ENCODE results near the gene PANK2. TPM values are rescaled to one million over a fixed set of nuclear protein-coding genes. Genes with fewer than 3 reads are reported as not detected.
A peak's percentile ranks its signal among the peaks of the same experiment; 100 is the strongest.
"Not testable (repeated sequence)": the region's sequence is repeated elsewhere in the genome, so short reads cannot be mapped to it uniquely, and the experiment has no call there.

PANK2 gene
- total RNA-seq, 2 donors from 2014 or later = 27.0 to 31.5 TPM

- intact Hi-C loops (cut with DNase I) = no loop called here
- no peak for DNase-seq (ENCODE audit: low spot score)
Observed at GRCh38 chr20:3866464-3866863, 22.7 kb upstream of the PANK2 start.

GRCh38 chr20:3867802-3868201, 21.4 kb upstream of the PANK2 start:
- intact Hi-C loops (cut with DNase I) = no loop called here

GRCh38 chr20:3869839-3870634, 19.1 kb upstream of the PANK2 start:
- DNase-seq (ENCODE audit: low spot score) = no peak
- intact Hi-C loops (cut with DNase I) = no loop called here

More at GRCh38 chr20:3867802-3868201, 21.4 kb upstream of the PANK2 start:
- no peak for DNase-seq (ENCODE audit: low spot score)

GRCh38 chr20:3871550-3872265, 17.5 kb upstream of the PANK2 start:
- intact Hi-C loops (cut with DNase I) = no loop called here

GRCh38 chr20:3873507-3873906, 15.7 kb upstream of the PANK2 start:
- no peak for DNase-seq (ENCODE audit: low spot score)
- intact Hi-C loops (cut with DNase I) = no loop called here

More at GRCh38 chr20:3871550-3872265, 17.5 kb upstream of the PANK2 start:
- DNase-seq (ENCODE audit: low spot score) = no peak

- intact Hi-C loops (cut with DNase I) = no loop called here
- DNase-seq (ENCODE audit: low spot score) = no peak
Observed at GRCh38 chr20:3874194-3874844, 14.9 kb upstream of the PANK2 start.

- no peak for DNase-seq (ENCODE audit: low spot score)
- intact Hi-C loops (cut with DNase I) = no loop called here
Observed at GRCh38 chr20:3875378-3875974, 13.7 kb upstream of the PANK2 start.

- intact Hi-C loops (cut with DNase I) = no loop called here
- DNase-seq (ENCODE audit: low spot score) = no peak
Observed at GRCh38 chr20:3876000-3876399, 13.2 kb upstream of the PANK2 start.

GRCh38 chr20:3876676-3877075, 12.5 kb upstream of the PANK2 start:
- intact Hi-C loops (cut with DNase I) = no loop called here
- no peak for DNase-seq (ENCODE audit: low spot score)

GRCh38 chr20:3878921-3879274, 10.3 kb upstream of the PANK2 start:
- intact Hi-C loops (cut with DNase I); DNase-seq (ENCODE audit: low spot score): not testable (repeated sequence)

GRCh38 chr20:3885715-3886114, 3.5 kb upstream of the PANK2 start:
- peak; percentile 14 for DNase-seq (ENCODE audit: low spot score)
- intact Hi-C loops (cut with DNase I) = no loop called here

- intact Hi-C loops (cut with DNase I) = no loop called here
- DNase-seq (ENCODE audit: low spot score) = peak; percentile 78
Observed at GRCh38 chr20:3887876-3888620, 1.1 kb upstream of the PANK2 start.

- intact Hi-C loops (cut with DNase I) = no loop called here
- peak; percentile 88 for DNase-seq (ENCODE audit: low spot score)
Observed at GRCh38 chr20:3889489-3890397, 556 bp downstream of the PANK2 start.

GRCh38 chr20:3890398-3890751, 1.2 kb downstream of the PANK2 start:
- peak; percentile 24 for DNase-seq (ENCODE audit: low spot score)
- intact Hi-C loops (cut with DNase I) = no loop called here

- intact Hi-C loops (cut with DNase I) = no loop called here
- peak; percentile 16 for DNase-seq (ENCODE audit: low spot score)
Observed at GRCh38 chr20:3890999-3891929, 2.1 kb downstream of the PANK2 start.

GRCh38 chr20:3894796-3895195, 5.6 kb downstream of the PANK2 start:
- intact Hi-C loops (cut with DNase I) = no loop called here

GRCh38 chr20:3896302-3896701, 7.1 kb downstream of the PANK2 start:
- intact Hi-C loops (cut with DNase I) = no loop called here
- no peak for DNase-seq (ENCODE audit: low spot score)

More at GRCh38 chr20:3894796-3895195, 5.6 kb downstream of the PANK2 start:
- no peak for DNase-seq (ENCODE audit: low spot score)
